ENCODE data around the gene MTERF4. TPM values are rescaled to one million over a fixed set of nuclear protein-coding genes. Genes with fewer than 3 reads are reported as not detected.

MTERF4 gene
- total and polyA plus RNA-seq, 10 of the 15 experiments (the other 5 are each of a cell fraction or from before 2014, with no cell fraction given) = 36.7 to 69.1 (median 45.5) TPM

- ChIA-PET SMC1A (ENCODE audit: uncharacterized antibody, unreplicated experiment) (no interaction called here), POLR2A (no interaction called here), RAD21 (ENCODE audit: unreplicated experiment) (no interaction called here), CTCF (no interaction called here)
- no peaks in the 10 kb centered on the region for H3K4me1 ChIP-seq (ENCODE audit: control insufficient read depth, insufficient read depth, low read length)
- no peak overlapping the region for H3K27ac ChIP-seq (ENCODE audit: control insufficient read depth, insufficient read depth)
- TF ChIP-seq ZNF622 (IDR thresholded peaks at IDR 0.05) = no peak
- no peak for TF ChIP-seq CREB1 (IDR thresholded peaks at IDR 0.05; ENCODE audit: low read depth)
- no peak for TF ChIP-seq ESRRA (IDR thresholded peaks at IDR 0.05; ENCODE audit: low read length)
- no peak for TF ChIP-seq SREBF1 (IDR thresholded peaks at IDR 0.05; ENCODE audit: low read length)
- no peak for TF ChIP-seq NKRF (conservative IDR thresholded peaks at IDR 0.05)
- TF ChIP-seq RBBP5 (conservative IDR thresholded peaks at IDR 0.05) = no peak
- TF ChIP-seq EGR1 (IDR thresholded peaks at IDR 0.05; ENCODE audit: borderline replicate concordance in 1 of 2, low read depth in 2 of 2, low read length in 2 of 2) = no peak
- TF ChIP-seq POU2F2 (IDR thresholded peaks at IDR 0.05; ENCODE audit: borderline replicate concordance, low read depth, low read length) = no peak
- no peak for TF ChIP-seq SREBF2 (IDR thresholded peaks at IDR 0.05; ENCODE audit: low read length)
- no peak for TF ChIP-seq CTCF (IDR thresholded peaks at IDR 0.05 in 2 of 3, conservative IDR thresholded peaks at IDR 0.05 in 1 of 3; ENCODE audit: control insufficient read depth in 2 of 3, extremely low read depth in 1 of 3, insufficient read depth in 1 of 3, low read depth in 3 of 3, low read length in 3 of 3)
- no peak for TF ChIP-seq YY1 (IDR thresholded peaks at IDR 0.05; ENCODE audit: low read depth, low read length)
- TF ChIP-seq MYB (IDR thresholded peaks at IDR 0.05; ENCODE audit: borderline replicate concordance, low read depth, low read length) = no peak
- TF ChIP-seq RCOR1 (conservative IDR thresholded peaks at IDR 0.05; ENCODE audit: low read depth, low read length) = no peak
- TF ChIP-seq KAT2A (conservative IDR thresholded peaks at IDR 0.05; ENCODE audit: control insufficient read depth, low read depth, low read length) = no peak
- TF ChIP-seq NFYA (IDR thresholded peaks at IDR 0.05; ENCODE audit: borderline replicate concordance, low read depth, low read length) = no peak
- TF ChIP-seq TCF7 (IDR thresholded peaks at IDR 0.05; ENCODE audit: borderline replicate concordance) = no peak
- TF ChIP-seq NR2F1 (conservative IDR thresholded peaks at IDR 0.05) = no peak
- no peak for TF ChIP-seq EP300 (IDR thresholded peaks at IDR 0.05; ENCODE audit: borderline replicate concordance in 1 of 2, control insufficient read depth in 1 of 2, low read depth in 2 of 2, low read length in 2 of 2)
- TF ChIP-seq E2F4 (IDR thresholded peaks at IDR 0.05; ENCODE audit: low read depth, low read length) = no peak
- intact Hi-C loops (cut with micrococcal nuclease; ENCODE audit: unreplicated experiment) = no loop called here
- DNase-seq (ENCODE audit: low read depth, low spot score) (no peak), ATAC-seq (no peak), FAIRE-seq (no peak)
- no peaks in the 10 kb centered on the region for H3K79me2 ChIP-seq (ENCODE audit: control insufficient read depth, insufficient read depth, low read length)
- no peaks in the 10 kb centered on the region; a peak in 1 of 4 replicates for H3K27me3 ChIP-seq (replicated peaks in 1 of 2; ENCODE audit: control insufficient read depth in 2 of 2, insufficient read depth in 2 of 2, low read length in 1 of 2)
- BruUV-seq (replicated peaks) = no TSS peak
- H3K4me3 ChIP-seq = no peak overlapping the region
- H3K4me2 ChIP-seq (ENCODE audit: control insufficient read depth, insufficient read depth) = no peak overlapping the region
- H3K9me3 ChIP-seq (replicated peaks; ENCODE audit: control insufficient read depth, insufficient read depth, low read length) = no peaks in the 10 kb centered on the region
- H2AFZ ChIP-seq (ENCODE audit: control insufficient read depth, low read depth, low read length) = no peak overlapping the region
- no peak overlapping the region for H3K9ac ChIP-seq (ENCODE audit: control insufficient read depth, insufficient read depth, low read length)
- WGBS (ENCODE audit: insufficient coverage, insufficient replicate concordance, low lambda C conversion rate, missing lambda C conversion rate) = 70% methylated on average over 21 of the region's 21 CpGs
- H3K36me3 ChIP-seq (ENCODE audit: control insufficient read depth in 2 of 2, insufficient read depth in 2 of 2, low read length in 1 of 2) = no peaks in the 10 kb centered on the region
- H4K20me1 ChIP-seq (ENCODE audit: control insufficient read depth, insufficient read depth) = no peaks in the 10 kb centered on the region
- in situ Hi-C loops (cut with MboI) = no loop called here
Observed at GRCh38 chr2:241066171-241066892, 35.8 kb downstream of the MTERF4 start.
